Measurements from ENCODE around the gene SLC35F5. TPM values are rescaled to one million over a fixed set of nuclear protein-coding genes. Genes with fewer than 3 reads are reported as not detected.
A peak's percentile ranks its signal among the peaks of the same experiment; 100 is the strongest.

The SLC35F5 gene, protein sequence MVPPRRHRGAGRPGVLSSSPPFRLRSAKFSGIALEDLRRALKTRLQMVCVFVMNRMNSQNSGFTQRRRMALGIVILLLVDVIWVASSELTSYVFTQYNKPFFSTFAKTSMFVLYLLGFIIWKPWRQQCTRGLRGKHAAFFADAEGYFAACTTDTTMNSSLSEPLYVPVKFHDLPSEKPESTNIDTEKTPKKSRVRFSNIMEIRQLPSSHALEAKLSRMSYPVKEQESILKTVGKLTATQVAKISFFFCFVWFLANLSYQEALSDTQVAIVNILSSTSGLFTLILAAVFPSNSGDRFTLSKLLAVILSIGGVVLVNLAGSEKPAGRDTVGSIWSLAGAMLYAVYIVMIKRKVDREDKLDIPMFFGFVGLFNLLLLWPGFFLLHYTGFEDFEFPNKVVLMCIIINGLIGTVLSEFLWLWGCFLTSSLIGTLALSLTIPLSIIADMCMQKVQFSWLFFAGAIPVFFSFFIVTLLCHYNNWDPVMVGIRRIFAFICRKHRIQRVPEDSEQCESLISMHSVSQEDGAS
- total RNA-seq: 10 to 100 TPM; 37.1 to 39.0 TPM
- polyA plus RNA-seq (2013, experiment 1 of 2): 34.7 TPM
- 25.9 TPM for polyA plus RNA-seq (2013, experiment 2 of 2)
- long read RNA-seq, experiment 1, full-length matches to known transcripts: 6 of 16 reads
- long read RNA-seq, experiment 1, partial matches to known transcripts: 2 of 16 reads
- long read RNA-seq, experiment 1, other reads (novel, unspliced or antisense): 8 of 16 reads
- long read RNA-seq, experiment 2, full-length matches to known transcripts: 19 of 31 reads
- long read RNA-seq, experiment 2, partial matches to known transcripts: 4 of 31 reads
- long read RNA-seq, experiment 2, other reads (novel, unspliced or antisense): 8 of 31 reads
- long read RNA-seq, experiment 3, full-length matches to known transcripts: 100 of 127 reads
- long read RNA-seq, experiment 3, partial matches to known transcripts: 12 of 127 reads
- long read RNA-seq, experiment 3, other reads (novel, unspliced or antisense): 15 of 127 reads
- long read RNA-seq, experiment 4, full-length matches to known transcripts: 4 of 8 reads
- long read RNA-seq, experiment 4, partial matches to known transcripts: 2 of 8 reads
- long read RNA-seq, experiment 4, other reads (novel, unspliced or antisense): 2 of 8 reads

DNA sequence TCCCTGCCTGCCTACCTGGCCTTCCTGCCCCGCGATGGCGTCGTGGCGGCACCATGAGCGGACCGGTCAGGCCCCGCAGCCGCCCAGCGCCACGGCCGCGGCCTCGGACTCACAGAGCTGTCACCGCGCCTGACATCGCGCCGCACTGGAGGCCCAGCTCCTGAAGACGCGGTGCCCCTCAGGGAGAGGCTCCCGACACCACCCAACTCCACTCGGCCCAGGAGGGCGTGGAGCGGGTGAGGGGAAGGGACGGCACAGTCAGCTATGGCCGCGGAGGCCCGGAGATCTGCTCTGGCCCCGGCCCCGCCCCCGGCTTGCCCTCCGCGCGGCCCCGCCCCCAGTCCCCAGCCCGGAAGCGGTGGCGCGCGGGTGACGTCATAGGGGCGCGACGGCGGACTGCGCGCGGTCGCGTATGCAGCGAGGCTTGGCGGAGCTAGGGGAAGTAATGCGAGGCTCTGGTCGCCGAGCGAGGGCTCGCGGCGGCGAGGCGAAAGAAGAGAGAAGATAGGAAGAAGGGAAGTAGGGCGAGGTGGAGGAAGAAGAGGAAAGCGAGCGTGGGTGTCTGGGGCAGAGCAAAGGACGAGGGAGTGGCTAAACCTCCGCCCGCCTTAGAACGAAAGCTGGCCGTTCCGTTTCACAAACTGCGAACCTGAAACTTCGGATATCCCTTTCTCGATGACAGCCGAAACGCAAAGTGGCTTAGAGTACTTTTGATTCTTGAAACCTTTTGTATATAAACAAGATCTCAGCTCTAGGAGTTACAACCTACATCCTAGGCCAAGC is at the start of gene SLC35F5:
SLC35F5 (minus strand) TSS at position 288 of the 783 bp plus-strand sequence; CDS start at position 55, 233 bp downstream.
- TF ChIP-seq, protein P1, sequence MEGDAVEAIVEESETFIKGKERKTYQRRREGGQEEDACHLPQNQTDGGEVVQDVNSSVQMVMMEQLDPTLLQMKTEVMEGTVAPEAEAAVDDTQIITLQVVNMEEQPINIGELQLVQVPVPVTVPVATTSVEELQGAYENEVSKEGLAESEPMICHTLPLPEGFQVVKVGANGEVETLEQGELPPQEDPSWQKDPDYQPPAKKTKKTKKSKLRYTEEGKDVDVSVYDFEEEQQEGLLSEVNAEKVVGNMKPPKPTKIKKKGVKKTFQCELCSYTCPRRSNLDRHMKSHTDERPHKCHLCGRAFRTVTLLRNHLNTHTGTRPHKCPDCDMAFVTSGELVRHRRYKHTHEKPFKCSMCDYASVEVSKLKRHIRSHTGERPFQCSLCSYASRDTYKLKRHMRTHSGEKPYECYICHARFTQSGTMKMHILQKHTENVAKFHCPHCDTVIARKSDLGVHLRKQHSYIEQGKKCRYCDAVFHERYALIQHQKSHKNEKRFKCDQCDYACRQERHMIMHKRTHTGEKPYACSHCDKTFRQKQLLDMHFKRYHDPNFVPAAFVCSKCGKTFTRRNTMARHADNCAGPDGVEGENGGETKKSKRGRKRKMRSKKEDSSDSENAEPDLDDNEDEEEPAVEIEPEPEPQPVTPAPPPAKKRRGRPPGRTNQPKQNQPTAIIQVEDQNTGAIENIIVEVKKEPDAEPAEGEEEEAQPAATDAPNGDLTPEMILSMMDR (conservative IDR thresholded peaks at IDR 0.05): no peak
- Mint-ChIP-seq H3K36me3 (ENCODE audit: low read depth) (peaks cover 9% of the 10 kb centered on the region), H3K27ac (peak within 1 kb of the TSS; percentile 96), H3K4me1 (peaks cover 10% of the 10 kb centered on the region), H3K4me3 (peak within 1 kb of the TSS; percentile 79), H3K9me3 (no peaks in the 10 kb centered on the region), H3K27me3 (ENCODE audit: insufficient read depth) (peaks cover 5% of the 10 kb centered on the region)
- H3K4me3 ChIP-seq (ENCODE audit: low read length): peak within 1 kb of the TSS; percentile 98
- DNase-seq: peak; percentile 97
- WGBS, 2 experiments (ENCODE audit: insufficient coverage in 1 of 2, insufficient read length in 1 of 2): 0% methylated on average over 14 to 76 of the region's 76 CpGs
- H3K27me3 ChIP-seq (ENCODE audit: control insufficient read depth, insufficient read depth, low read length, poor library complexity, severe bottlenecking): no peaks in the 10 kb centered on the region
- peak within 1 kb of the TSS; percentile 63 for H3K27ac ChIP-seq (ENCODE audit: low read depth, low read length)
- no peaks in the 10 kb centered on the region for H3K4me1 ChIP-seq (ENCODE audit: control insufficient read depth, insufficient read depth, low read length)
- H3K36me3 ChIP-seq (ENCODE audit: control insufficient read depth, insufficient read depth, low read length): peaks cover 17% of the 10 kb centered on the region
- peak within 1 kb of the TSS; percentile 92 for H3K9ac ChIP-seq (ENCODE audit: extremely low read depth, low read length, poor library complexity, severe bottlenecking)
- no peaks in the 10 kb centered on the region for H3K9me3 ChIP-seq (ENCODE audit: control insufficient read depth, low read length)

DNA sequence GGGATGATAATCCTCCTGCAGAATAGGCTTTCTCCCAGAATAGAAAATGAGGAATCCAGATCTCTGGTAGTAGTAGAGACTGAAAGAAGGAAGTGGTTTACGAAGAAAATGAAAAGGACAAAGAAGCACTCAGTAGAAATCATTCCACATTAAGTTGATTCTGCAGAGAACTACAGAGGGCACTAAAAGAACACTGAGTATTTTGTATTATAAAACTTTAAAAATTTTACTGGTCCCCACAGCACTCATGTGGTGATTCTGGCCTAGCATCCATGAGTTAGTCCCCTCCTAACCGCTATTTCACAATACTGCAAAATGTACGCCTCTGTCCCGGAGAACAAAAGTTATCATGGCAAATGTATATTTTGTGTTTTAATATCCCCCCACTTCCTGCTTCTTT is 42.9 kb upstream of the SLC35F5 start:
- Histone ChIP-seq H3K9me3 (ENCODE audit: control insufficient read depth, low read length) (no peaks in the 10 kb centered on the region), H3K9ac (ENCODE audit: extremely low read depth, low read length, poor library complexity, severe bottlenecking) (no peak overlapping the region), H3K4me3 (ENCODE audit: low read length) (no peak overlapping the region), H3K4me1 (ENCODE audit: control insufficient read depth, insufficient read depth, low read length) (peaks cover 8% of the 10 kb centered on the region), H3K36me3 (ENCODE audit: control insufficient read depth, insufficient read depth, low read length) (no peaks in the 10 kb centered on the region), H3K27ac (ENCODE audit: low read depth, low read length) (no peak overlapping the region), H3K27me3 (ENCODE audit: control insufficient read depth, insufficient read depth, low read length, poor library complexity, severe bottlenecking) (peaks cover 4% of the 10 kb centered on the region)
- Mint-ChIP-seq H3K27ac (no peak overlapping the region), H3K4me3 (no peak overlapping the region), H3K27me3 (ENCODE audit: insufficient read depth) (peaks cover 4% of the 10 kb centered on the region), H3K4me1 (peaks cover 8% of the 10 kb centered on the region), H3K9me3 (no peaks in the 10 kb centered on the region), H3K36me3 (ENCODE audit: low read depth) (no peaks in the 10 kb centered on the region)
- no peak for DNase-seq
- 93% methylated on average over 4 of the region's 4 CpGs; no CpG with 5 or more reads in 1 of the 2 experiments for WGBS, 2 experiments (ENCODE audit: insufficient coverage in 1 of 2, insufficient read length in 1 of 2)
- TF ChIP-seq, protein P1 (conservative IDR thresholded peaks at IDR 0.05): no peak
